Measurements from ENCODE around the gene SWT1. TPM values are rescaled to one million over a fixed set of nuclear protein-coding genes. Genes with fewer than 3 reads are reported as not detected.
"Not testable (repeated sequence)": the region's sequence is repeated elsewhere in the genome, so short reads cannot be mapped to it uniquely, and the experiment has no call there.

SWT1 gene
- total RNA-seq, 3 donors from 2014 or later, result 10.5 to 13.9 (median 10.9) TPM

- Histone ChIP-seq H3K27ac (no peak overlapping the region), H3K4me1 (peaks cover 0 to 5% of the 10 kb centered on the region in 2 donors)
These were observed 162.1 kb downstream of the SWT1 start for GRCh38 chr1:185319139-185319475.

GRCh38 chr1:185321104-185321503, 164.1 kb downstream of the SWT1 start:
- H3K27ac ChIP-seq; DNase-seq (ENCODE audit: low spot score in 2 of 2); H3K4me3 ChIP-seq; intact Hi-C loops (cut with DNase I; ENCODE audit: low total_unique reads); H3K4me1 ChIP-seq; H3K9me3 ChIP-seq; H3K36me3 ChIP-seq; H3K27me3 ChIP-seq: not testable (repeated sequence)

More at GRCh38 chr1:185319139-185319475, 162.1 kb downstream of the SWT1 start:
- no peak for DNase-seq (ENCODE audit: low spot score in 2 of 2)
- Histone ChIP-seq H3K27me3 (no peaks in the 10 kb centered on the region), H3K9me3 (no peaks in the 10 kb centered on the region), H3K36me3 (no peaks in the 10 kb centered on the region), H3K4me3 (no peak overlapping the region)
- intact Hi-C loops (cut with DNase I; ENCODE audit: low total_unique reads), result no loop called here
- TF ChIP-seq POLR2AphosphoS5 (IDR thresholded peaks at IDR 0.05), result no peak
- no peak for TF ChIP-seq POLR2A (IDR thresholded peaks at IDR 0.05)
- no peak for TF ChIP-seq CTCF (IDR thresholded peaks at IDR 0.05)

- H3K9me3 ChIP-seq; H3K4me3 ChIP-seq; H3K4me1 ChIP-seq; intact Hi-C loops (cut with DNase I; ENCODE audit: low total_unique reads); H3K27ac ChIP-seq; H3K27me3 ChIP-seq; DNase-seq (ENCODE audit: low spot score in 2 of 2); H3K36me3 ChIP-seq: not testable (repeated sequence)
These were observed 164.8 kb downstream of the SWT1 start for GRCh38 chr1:185321653-185322221.

- Histone ChIP-seq H3K9me3 (no peaks in the 10 kb centered on the region), H3K36me3 (no peaks in the 10 kb centered on the region), H3K27me3 (no peaks in the 10 kb centered on the region), H3K4me1 (no peaks in the 10 kb centered on the region), H3K4me3 (no peak overlapping the region), H3K27ac (no peak overlapping the region)
- no peak for DNase-seq (ENCODE audit: low spot score in 2 of 2)
- intact Hi-C loops (cut with DNase I; ENCODE audit: low total_unique reads), result no loop called here
- TF ChIP-seq POLR2A (IDR thresholded peaks at IDR 0.05), result no peak
- TF ChIP-seq CTCF (IDR thresholded peaks at IDR 0.05), result no peak
These were observed 165.7 kb downstream of the SWT1 start for GRCh38 chr1:185322636-185323035.

GRCh38 chr1:185324118-185324517, 167.2 kb downstream of the SWT1 start:
- Histone ChIP-seq H3K4me1 (no peaks in the 10 kb centered on the region), H3K36me3 (no peaks in the 10 kb centered on the region), H3K9me3 (no peaks in the 10 kb centered on the region), H3K27ac (no peak overlapping the region), H3K4me3 (no peak overlapping the region), H3K27me3 (no peaks in the 10 kb centered on the region)
- intact Hi-C loops (cut with DNase I; ENCODE audit: low total_unique reads), result no loop called here
- DNase-seq (ENCODE audit: low spot score in 2 of 2), result no peak
- TF ChIP-seq POLR2A (IDR thresholded peaks at IDR 0.05) (no peak), POLR2AphosphoS5 (IDR thresholded peaks at IDR 0.05) (no peak), CTCF (IDR thresholded peaks at IDR 0.05) (no peak)

GRCh38 chr1:185325413-185325812, 168.4 kb downstream of the SWT1 start:
- TF ChIP-seq POLR2A (IDR thresholded peaks at IDR 0.05) (no peak), CTCF (IDR thresholded peaks at IDR 0.05) (no peak), POLR2AphosphoS5 (IDR thresholded peaks at IDR 0.05) (no peak)
- no peaks in the 10 kb centered on the region for H3K27me3 ChIP-seq
- H3K4me3 ChIP-seq, result no peak overlapping the region
- no peaks in the 10 kb centered on the region for H3K36me3 ChIP-seq
- no peaks in the 10 kb centered on the region for H3K9me3 ChIP-seq
- intact Hi-C loops (cut with DNase I; ENCODE audit: low total_unique reads), result loop anchor here (5.0 kb wide), 1 partner anchor 517 kb away; no protein-coding TSS in a partner anchor
- DNase-seq (ENCODE audit: low spot score in 2 of 2), result no peak
- H3K4me1 ChIP-seq, result no peaks in the 10 kb centered on the region
- H3K27ac ChIP-seq, result no peak overlapping the region
